Thoracic aorta (tissue), 2 donors: ENCODE measurements around the gene TMEM272. TPM values are rescaled to one million over a fixed set of nuclear protein-coding genes. Genes with fewer than 3 reads are reported as not detected.

Source experiments
- ATAC-seq: fragments of 150-250 bp; one replicate; pipeline ENCODE4 v1.8.0; 2017; ENCODE audit warnings: low read depth; ENCODE audit not compliant: insufficient number of reproducible peaks, low FRiP score
- DNase-seq: peaks from one replicate; pipeline ENCODE4 v3.0.0-alpha.2; 2020; ENCODE audit warnings: low spot score
- H3K27ac ChIP-seq, 2 donors: fragments of 200-600 bp; sonication (generic); 1 replicate in 1 of 2; 2 replicates in 1 of 2; pipeline ENCODE4 v1.5.1; 2016; ENCODE audit warnings: mild to moderate bottlenecking in 2 of 2, moderate library complexity in 2 of 2
- H3K27me3 ChIP-seq: fragments of 200-600 bp; sonication (generic); replicated peaks from 2 replicates; pipeline ENCODE4 v1.6.0; 2016; ENCODE audit warnings: mild to moderate bottlenecking; ENCODE audit not compliant: insufficient read depth
- H3K36me3 ChIP-seq: fragments of 200-600 bp; sonication (generic); one replicate; pipeline ENCODE4 v1.5.1; 2016
- H3K4me1 ChIP-seq, 2 donors: fragments of 200-600 bp; sonication (generic); 1 replicate in 1 of 2; 2 replicates in 1 of 2; pipeline versions ENCODE4 v1.5.1 to v1.6.0; 2016; ENCODE audit warnings: low read depth in 2 of 2, mild to moderate bottlenecking in 1 of 2; ENCODE audit not compliant: control insufficient read depth in 1 of 2
- H3K4me3 ChIP-seq: fragments of 200-600 bp; sonication (generic); 2 replicates; pipeline ENCODE4 v1.5.1; 2016; ENCODE audit warnings: mild to moderate bottlenecking
- H3K9me3 ChIP-seq: fragments of 200-600 bp; sonication (generic); 2 replicates; pipeline ENCODE4 v1.5.1; 2016
- CTCF ChIP-seq: fragments of 200-600 bp; sonication (generic); IDR thresholded peaks from one replicate; pipeline ENCODE4 v1.5.1; 2019; ENCODE audit warnings: antibody characterized with exemption
- total RNA-seq, 2 donors: library from RNA; depleted of rRNA; stranded (reverse); fragments of >200 nt; gene quantifications; one replicate each; pipeline versions ENCODE4 v1.1.0 to v1.2.3, GENCODE V29; 2016

Gene TMEM272
- total RNA-seq, 2 donors from 2014 or later: not detected

- no peak for TF ChIP-seq CTCF
- no peak for DNase-seq
- peaks cover 0 to 1% of the 10 kb centered on the region in 2 donors for H3K4me1 ChIP-seq
- no peak overlapping the region for H3K27ac ChIP-seq
- no peak for ATAC-seq
- H3K27me3 ChIP-seq: no peaks in the 10 kb centered on the region
- H3K4me3 ChIP-seq: no peak overlapping the region
- H3K9me3 ChIP-seq: no peaks in the 10 kb centered on the region
- H3K36me3 ChIP-seq: no peaks in the 10 kb centered on the region
Observed at GRCh38 chr13:51776179-51776578, 68.8 kb downstream of the TMEM272 start.

GRCh38 chr13:51773515-51773914 lies 71.5 kb downstream of the TMEM272 start:
- TF ChIP-seq CTCF: no peak
- no peaks in the 10 kb centered on the region for H3K27me3 ChIP-seq
- H3K4me3 ChIP-seq: no peak overlapping the region
- H3K27ac ChIP-seq: no peak overlapping the region
- DNase-seq: no peak
- no peak for ATAC-seq
- H3K4me1 ChIP-seq: peaks cover 8 to 26% of the 10 kb centered on the region in 2 donors
- H3K9me3 ChIP-seq: no peaks in the 10 kb centered on the region
- H3K36me3 ChIP-seq: no peaks in the 10 kb centered on the region

GRCh38 chr13:51772781-51773180 lies 72.2 kb downstream of the TMEM272 start:
- H3K27ac ChIP-seq: no peak overlapping the region

GRCh38 chr13:51772105-51772455 lies 72.9 kb downstream of the TMEM272 start:
- Histone ChIP-seq H3K36me3 (no peaks in the 10 kb centered on the region), H3K4me3 (no peak overlapping the region), H3K27ac (no peak overlapping the region), H3K27me3 (no peaks in the 10 kb centered on the region), H3K4me1 (peaks cover 8 to 26% of the 10 kb centered on the region in 2 donors), H3K9me3 (no peaks in the 10 kb centered on the region)
- DNase-seq: no peak
- no peak for TF ChIP-seq CTCF
- no peak for ATAC-seq

More at GRCh38 chr13:51772781-51773180, 72.2 kb downstream of the TMEM272 start:
- no peaks in the 10 kb centered on the region for H3K36me3 ChIP-seq
- ATAC-seq (no peak), DNase-seq (no peak)
- no peaks in the 10 kb centered on the region for H3K9me3 ChIP-seq
- peaks cover 8 to 26% of the 10 kb centered on the region in 2 donors for H3K4me1 ChIP-seq
- H3K4me3 ChIP-seq: no peak overlapping the region
- TF ChIP-seq CTCF: no peak
- H3K27me3 ChIP-seq: no peaks in the 10 kb centered on the region

- Histone ChIP-seq H3K4me1 (peaks cover 8 to 26% of the 10 kb centered on the region in 2 donors), H3K27me3 (no peaks in the 10 kb centered on the region), H3K36me3 (no peaks in the 10 kb centered on the region), H3K9me3 (no peaks in the 10 kb centered on the region), H3K4me3 (no peak overlapping the region), H3K27ac (peak overlapping the region in 1 of 2 donors; percentile 84)
- no peak for ATAC-seq
- no peak for DNase-seq
- no peak for TF ChIP-seq CTCF
Observed at GRCh38 chr13:51771418-51772104, 73.4 kb downstream of the TMEM272 start.
